ENCODE measurements around the gene ZFP69B. TPM values are rescaled to one million over a fixed set of nuclear protein-coding genes. Genes with fewer than 3 reads are reported as not detected.

The ZFP69B gene
- total and polyA plus RNA-seq, 2 of the 8 experiments (the other 6 are each of a cell fraction or from before 2014, with no cell fraction given) = 1.7 to 8.2 TPM

DNA sequence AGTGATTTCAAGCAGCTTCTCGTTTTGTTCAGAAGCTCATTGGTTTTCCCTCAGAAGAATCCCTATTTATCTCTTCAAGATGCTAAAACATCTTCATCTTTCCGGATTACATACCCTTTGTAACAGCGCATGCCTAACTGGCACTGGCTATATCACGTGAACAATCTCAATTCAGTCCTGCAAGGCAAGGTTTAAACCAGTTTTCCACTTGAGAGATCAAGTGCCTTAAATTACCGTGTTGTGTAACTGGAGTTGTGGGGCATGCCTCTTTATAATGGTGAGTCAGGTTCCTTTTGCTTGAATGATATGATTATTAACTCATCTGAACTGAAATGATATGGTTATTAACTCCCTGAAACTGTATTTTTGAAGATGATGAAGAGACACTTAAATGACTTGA, 11.0 kb upstream of the ZFP69B start (continued):
- TF ChIP-seq SIN3A (conservative IDR thresholded peaks at IDR 0.05 in 1 of 2, IDR thresholded peaks at IDR 0.05 in 1 of 2; ENCODE audit: low read depth in 1 of 2, low read length in 2 of 2) (no peak), NANOG (IDR thresholded peaks at IDR 0.05; ENCODE audit: insufficient read depth, low read depth, low read length, poor library complexity, severe bottlenecking) (no peak)
